Peyer's patch (tissue), 4 donors: ENCODE results near the gene ARHGAP24.

Experiments
- POLR2A ChIP-seq, 2 donors: fragments of 450-650 bp; IDR thresholded peaks; one replicate each; pipeline ENCODE4 v1.5.1; 2017; ENCODE audit warnings: antibody characterized with exemption in 2 of 2, mild to moderate bottlenecking in 2 of 2, moderate library complexity in 2 of 2
- TF ChIP-seq, protein P1 (sequence below), 6 experiments: fragments of 450-650 bp in 4 of 6; fragments of 200-600 bp in 2 of 6; sonication (generic) in 1 of 6; IDR thresholded peaks; one replicate each; pipeline ENCODE4 v1.5.1; 2017 to 2019; ENCODE audit warnings: antibody characterized with exemption in 6 of 6, mild to moderate bottlenecking in 3 of 6, moderate library complexity in 1 of 6

DNA sequence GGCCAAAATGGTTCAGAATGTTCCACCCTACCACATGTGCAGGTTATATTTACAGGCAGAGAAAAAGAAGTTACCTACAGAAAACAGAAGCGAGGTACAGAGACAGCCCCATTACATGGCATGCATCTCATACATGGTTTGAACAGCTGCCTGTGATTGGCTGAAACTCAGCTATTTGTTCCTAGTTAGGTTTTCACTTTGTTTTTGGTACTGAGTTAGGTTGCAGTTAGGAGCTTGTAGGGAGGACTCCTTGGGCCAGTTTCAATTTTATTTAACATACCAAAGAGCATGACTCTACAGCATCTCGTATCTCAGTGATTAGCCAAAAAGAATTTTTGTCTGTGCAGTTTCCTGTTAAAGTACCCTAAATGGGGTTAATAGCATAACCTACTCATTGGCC is 492.9 kb downstream of the ARHGAP24 start:
- TF ChIP-seq, protein P1, sequence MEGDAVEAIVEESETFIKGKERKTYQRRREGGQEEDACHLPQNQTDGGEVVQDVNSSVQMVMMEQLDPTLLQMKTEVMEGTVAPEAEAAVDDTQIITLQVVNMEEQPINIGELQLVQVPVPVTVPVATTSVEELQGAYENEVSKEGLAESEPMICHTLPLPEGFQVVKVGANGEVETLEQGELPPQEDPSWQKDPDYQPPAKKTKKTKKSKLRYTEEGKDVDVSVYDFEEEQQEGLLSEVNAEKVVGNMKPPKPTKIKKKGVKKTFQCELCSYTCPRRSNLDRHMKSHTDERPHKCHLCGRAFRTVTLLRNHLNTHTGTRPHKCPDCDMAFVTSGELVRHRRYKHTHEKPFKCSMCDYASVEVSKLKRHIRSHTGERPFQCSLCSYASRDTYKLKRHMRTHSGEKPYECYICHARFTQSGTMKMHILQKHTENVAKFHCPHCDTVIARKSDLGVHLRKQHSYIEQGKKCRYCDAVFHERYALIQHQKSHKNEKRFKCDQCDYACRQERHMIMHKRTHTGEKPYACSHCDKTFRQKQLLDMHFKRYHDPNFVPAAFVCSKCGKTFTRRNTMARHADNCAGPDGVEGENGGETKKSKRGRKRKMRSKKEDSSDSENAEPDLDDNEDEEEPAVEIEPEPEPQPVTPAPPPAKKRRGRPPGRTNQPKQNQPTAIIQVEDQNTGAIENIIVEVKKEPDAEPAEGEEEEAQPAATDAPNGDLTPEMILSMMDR (IDR thresholded peaks at IDR 0.05), result no peak
- TF ChIP-seq POLR2A (IDR thresholded peaks at IDR 0.05), result no peak
